Transverse colon (tissue), 3 donors: Measurements from ENCODE around the gene ATP9B.

Experiments used
- CTCF ChIP-seq, 5 experiments: fragments of 200-600 bp in 3 of 5; fragments of 450-650 bp in 2 of 5; sonication (generic) in 3 of 5; IDR thresholded peaks; 1 replicate in 2 of 5; 2 replicates in 3 of 5; pipeline ENCODE4 v1.5.1; 2016 to 2017; ENCODE audit warnings: antibody characterized with exemption in 5 of 5, inconsistent platforms in 3 of 5, mild to moderate bottlenecking in 2 of 5, moderate library complexity in 1 of 5
- POLR2A ChIP-seq: fragments of 450-650 bp; IDR thresholded peaks from one replicate; pipeline ENCODE4 v1.6.1; 2016; ENCODE audit warnings: antibody characterized with exemption, mild to moderate bottlenecking, moderate library complexity

GRCh38 chr18:79164706-79165105 lies 95.5 kb downstream of the ATP9B start:
- TF ChIP-seq POLR2A (no peak), CTCF (IDR thresholded peaks at IDR 0.05) (no peak)
